ENCODE data around the gene HERC2.

GRCh38 chr15:28273873-28274610 is 47.9 kb downstream of the HERC2 start:
- TF ChIP-seq SUZ12 (IDR thresholded peaks at IDR 0.05; ENCODE audit: extremely low read depth, insufficient read depth, insufficient read length): no peak
- no peak for TF ChIP-seq ZNF274 (IDR thresholded peaks at IDR 0.05; ENCODE audit: low read depth, low read length)
- TF ChIP-seq YY1 (IDR thresholded peaks at IDR 0.05; ENCODE audit: insufficient read depth, insufficient read length): no peak
